ENCODE measurements around the gene CAPRIN1.

DNA sequence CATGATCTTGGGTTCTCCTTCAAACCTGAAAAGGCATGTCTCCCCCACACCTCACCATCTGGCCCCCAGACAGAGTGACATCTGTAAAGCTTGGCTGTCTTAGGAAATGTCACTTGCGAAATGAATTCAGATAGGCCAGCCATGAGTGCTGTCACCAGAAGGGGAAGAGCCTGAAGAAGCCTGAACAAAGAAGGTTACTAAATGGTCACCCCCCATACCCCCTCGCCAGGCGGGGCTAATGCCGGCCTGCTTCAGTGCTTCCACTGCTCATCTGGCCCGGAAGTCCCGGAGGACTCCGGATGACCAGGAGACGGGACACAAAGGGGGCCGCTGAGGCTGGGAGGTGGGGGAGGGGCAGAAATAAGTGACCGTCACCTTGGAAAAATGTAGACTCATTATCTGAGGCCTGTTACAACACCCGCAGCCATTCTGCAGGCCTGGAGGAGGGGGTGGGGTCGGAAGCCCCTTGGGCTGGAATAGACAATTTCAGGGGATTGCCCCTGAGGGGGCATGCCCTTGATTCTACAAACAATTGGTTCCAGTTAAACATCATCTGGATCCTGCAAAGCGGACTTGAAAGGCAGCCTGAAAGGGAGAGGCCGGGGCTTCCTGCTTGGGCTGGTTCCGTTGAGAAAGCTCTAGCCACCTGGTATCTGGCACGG is 97.1 kb downstream of the CAPRIN1 start:
- TF ChIP-seq GATA3 (IDR thresholded peaks at IDR 0.05; ENCODE audit: low read depth, low read length): no peak
- no peak for TF ChIP-seq GATA2 (IDR thresholded peaks at IDR 0.05; ENCODE audit: low read depth, low read length)
